A549 (cell line): Measurements from ENCODE around the gene INSC. TPM values are rescaled to one million over a fixed set of nuclear protein-coding genes. Genes with fewer than 3 reads are reported as not detected.

Source experiments
- ATAC-seq, 2 experiments: fragments of 200-7000 bp in 1 of 2; fragments of >200 bp in 1 of 2; cut with Nextera tagmentation in 1 of 2; cut with Tn5 transposase in 1 of 2; 3 replicates each; pipeline versions ENCODE4 v1.8.0 to v1.9.1; 2018 to 2020; ENCODE audit warnings: mild to moderate bottlenecking in 1 of 2, moderate library complexity in 1 of 2
- CTCF ChIA-PET: fragments of 300-600 bp; sonication (Branson Sonifier 250); formaldehyde crosslinking; extraction: SDS; loops from one replicate; lab custom pipeline; 2021; ENCODE audit warnings: antibody characterized with exemption, inconsistent platforms; lab: Yijun Ruan, JAX
- POLR2A ChIA-PET: fragments of 350-600 bp; formaldehyde crosslinking; extraction: SDS; loops from one replicate; lab custom pipeline; 2021; ENCODE audit warnings: antibody characterized with exemption, inconsistent platforms; lab: Yijun Ruan, JAX
- DNase-seq, 2 experiments: peaks; one replicate each; pipeline versions ENCODE4 v3.0.0 to v3.0.0-alpha.2; 2011 to 2016; ENCODE audit warnings: low read depth in 1 of 2, low spot score in 1 of 2
- FAIRE-seq: peaks from 2 replicates; lab custom pipeline; 2011; peaks lifted over from hg19 to GRCh38; lab: Jason Lieb, UNC
- H3K27ac ChIP-seq, 2 experiments: fragments of >200 bp; sonication (Bioruptor Twin); formaldehyde crosslinking; 3 replicates each; pipeline ENCODE4 v1.5.1; 2016 to 2017
- H3K4me1 ChIP-seq: fragments of >200 bp; sonication (Bioruptor Twin); formaldehyde crosslinking; 3 replicates; pipeline ENCODE4 v1.6.1; 2016
- H3K4me2 ChIP-seq: fragments of >200 bp; sonication (Bioruptor Twin); formaldehyde crosslinking; 3 replicates; pipeline ENCODE4 v1.6.1; 2016
- H3K4me3 ChIP-seq: fragments of >200 bp; sonication (Bioruptor Twin); formaldehyde crosslinking; 3 replicates; pipeline ENCODE4 v1.5.1; 2016
- H3K9me3 ChIP-seq: fragments of >200 bp; sonication (Bioruptor Twin); formaldehyde crosslinking; 3 replicates; pipeline ENCODE4 v1.6.1; 2016
- CBX2 ChIP-seq: fragments of 200-600 bp; sonication (generic); IDR thresholded peaks from 2 replicates; pipeline ENCODE4 v1.6.1; 2016; ENCODE audit warnings: low read depth, mild to moderate bottlenecking, borderline replicate concordance
- CBX8 ChIP-seq: fragments of 200-600 bp; sonication (generic); IDR thresholded peaks from 2 replicates; pipeline ENCODE4 v1.6.1; 2016
- CHD2 ChIP-seq: fragments of 150-350 bp; IDR thresholded peaks from 2 replicates; pipeline ENCODE4 v1.6.1; 2014; ENCODE audit warnings: low read length; ENCODE audit not compliant: partially characterized antibody
- KDM5A ChIP-seq: fragments of 200-600 bp; sonication (generic); IDR thresholded peaks from 2 replicates; pipeline ENCODE4 v1.6.1; 2016; ENCODE audit warnings: antibody characterized with exemption, mild to moderate bottlenecking
- NPAS2 ChIP-seq: fragments of 250-450 bp; sonication (Bioruptor Pico); IDR thresholded peaks from 2 replicates; pipeline ENCODE4 v1.8.0; 2022; ENCODE audit warnings: mild to moderate bottlenecking, moderate library complexity, borderline replicate concordance
- PHF8 ChIP-seq: fragments of 200-600 bp; sonication (generic); IDR thresholded peaks from 2 replicates; pipeline ENCODE4 v1.6.1; 2016; ENCODE audit warnings: low read depth, mild to moderate bottlenecking, antibody characterized with exemption, moderate library complexity, borderline replicate concordance
- POLR2AphosphoS2 ChIP-seq: conservative IDR thresholded peaks from 2 replicates; pipeline ENCODE4 v1.6.1; 2012; ENCODE audit warnings: low read length, improper control_type of control experiment, inconsistent platforms
- RAD21 ChIP-seq, 2 experiments: fragments of >200 bp in 1 of 2; sonication (Bioruptor Twin) in 1 of 2; formaldehyde crosslinking in 1 of 2; IDR thresholded peaks in 1 of 2; conservative IDR thresholded peaks in 1 of 2; 2 replicates in 1 of 2; 3 replicates in 1 of 2; pipeline ENCODE4 v1.6.1; 2012 to 2018; ENCODE audit warnings: inconsistent platforms in 1 of 2
- ZSCAN20 ChIP-seq: fragments of 250-450 bp; sonication (Bioruptor Pico); IDR thresholded peaks from 2 replicates; pipeline ENCODE4 v1.8.0; 2022; ENCODE audit warnings: mild to moderate bottlenecking, moderate library complexity
- WGBS: methylation state at CpG from one replicate; pipeline ENCODE4 v1.1.6; 2017; ENCODE audit errors: missing lambda C conversion rate; 5-methylcytosine and 5-hydroxymethylcytosine counted together
- polyA plus RNA-seq, 4 experiments: library from polyadenylated mRNA; depleted of rRNA in 3 of 4; stranded (reverse); fragments of >200 nt; fragmentation: RNase III in 1 of 4; extraction: RNeasy Plus Mini Kit Qiagen cat#74134 plus additional on column Dnase treatment in 1 of 4; gene quantifications; 2 replicates in 3 of 4; 3 replicates in 1 of 4; pipeline ENCODE4 v1.2.3, GENCODE V29; 2011 to 2017
- TF ChIP-seq, protein P1 (sequence below): IDR thresholded peaks from 2 replicates; pipeline ENCODE4 v1.6.1; 2012
- TF ChIP-seq, protein P2 (sequence below): fragments of >200 bp; sonication (Bioruptor Twin); formaldehyde crosslinking; IDR thresholded peaks from 3 replicates; pipeline ENCODE4 v1.5.1; 2016
- TF ChIP-seq, protein P3 (sequence below): fragments of 150-350 bp; IDR thresholded peaks from 2 replicates; pipeline ENCODE4 v1.6.1; 2014; ENCODE audit warnings: low read depth, mild to moderate bottlenecking, low read length

Gene INSC
- polyA plus RNA-seq, 2 of the 4 experiments (the other 2 are of a cell fraction) = not detected

DNA sequence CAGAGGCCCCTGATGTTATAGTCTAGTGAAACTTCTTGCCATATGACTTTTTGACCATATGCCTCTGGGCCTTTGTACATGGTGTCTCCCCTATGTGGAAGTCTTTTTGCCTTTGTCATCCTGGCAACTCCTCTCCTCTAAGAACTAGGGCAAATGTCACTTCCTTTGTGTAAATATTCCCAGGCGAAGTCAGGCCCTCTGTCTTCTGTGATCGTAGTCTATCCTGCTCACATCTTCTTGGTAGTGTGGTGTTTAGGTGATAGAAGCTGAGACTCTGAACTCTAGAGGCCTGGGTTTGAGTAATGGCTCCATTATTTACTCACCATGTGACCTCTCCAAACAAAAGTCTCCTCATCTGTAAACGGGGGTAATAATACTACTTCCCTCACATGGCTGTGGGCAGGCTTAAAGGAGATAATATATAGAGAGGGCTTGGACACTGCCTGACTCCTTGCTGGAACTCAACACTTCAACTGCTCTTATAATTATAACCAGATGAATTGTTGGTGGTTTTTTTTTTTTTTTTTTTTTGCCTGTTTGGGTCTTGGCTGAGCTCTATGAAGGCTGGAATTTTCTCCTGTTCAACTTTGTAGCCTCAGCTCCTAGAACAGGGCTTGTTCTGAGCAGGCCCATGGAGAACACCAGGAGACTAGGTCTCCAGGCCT lies 43.8 kb downstream of the INSC start:
- Histone ChIP-seq H3K4me2 (no peak overlapping the region), H3K9me3 (no peaks in the 10 kb centered on the region), H3K4me1 (no peaks in the 10 kb centered on the region), H3K27ac (no peak overlapping the region), H3K4me3 (no peak overlapping the region)
- CTCF ChIA-PET = interaction anchor here (0.6 to 2.4 kb wide), 4 partner anchors 11 to 857 kb away, joined by 3 to 7 read pairs (median 4); no protein-coding TSS in a partner anchor
- TF ChIP-seq KDM5A = no peak
- ATAC-seq (no peak), FAIRE-seq (no peak), DNase-seq (no peak)
- WGBS = 35% methylated on average over 3 of the region's 3 CpGs
- POLR2A ChIA-PET = no interaction called here

DNA sequence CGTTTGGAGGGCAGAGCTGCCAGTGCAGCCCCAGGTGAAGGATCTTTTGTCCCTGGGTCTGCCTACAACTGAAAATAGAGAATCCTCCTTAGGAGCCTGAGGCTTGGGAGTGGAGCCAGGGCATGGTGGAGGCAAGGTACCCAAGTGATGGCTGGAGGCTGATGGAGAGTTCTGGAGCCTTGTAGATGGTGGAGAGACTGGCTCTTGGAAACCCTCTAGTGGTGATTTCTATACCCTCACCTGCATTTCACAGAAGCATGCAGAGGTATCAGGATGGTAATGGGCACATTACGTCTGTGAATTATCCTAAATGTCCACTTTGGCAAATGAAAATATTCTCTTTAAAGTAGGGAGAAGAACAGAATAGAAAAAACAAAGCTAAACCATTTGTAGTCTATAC lies 44.4 kb downstream of the INSC start:
- CTCF ChIA-PET = interaction anchor here (0.6 to 2.4 kb wide), 6 partner anchors 10 to 857 kb away, joined by 3 to 7 read pairs (median 4); no protein-coding TSS in a partner anchor
- DNase-seq (peak; percentile 7 to 11), FAIRE-seq (peak; percentile 32)

DNA sequence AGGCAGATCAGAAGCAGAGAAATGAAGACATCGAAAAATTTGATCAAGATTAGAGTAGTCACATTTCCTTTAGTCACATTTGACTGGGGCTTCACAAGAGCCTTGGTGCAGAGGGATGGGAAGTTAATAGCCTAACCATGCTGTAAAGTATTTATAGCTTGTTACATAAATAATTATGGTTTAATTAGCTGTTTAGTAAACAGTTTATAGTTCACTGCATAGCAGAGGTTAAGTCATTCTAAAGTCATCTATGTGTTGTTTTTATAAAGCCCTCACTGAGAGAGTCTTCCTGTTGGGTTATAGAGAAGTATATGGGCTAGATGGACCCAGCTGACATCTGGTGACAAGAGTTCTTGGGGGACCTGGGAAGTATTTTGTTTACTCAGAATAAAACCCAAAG lies 47.1 kb downstream of the INSC start:
- TF ChIP-seq, protein P1, sequence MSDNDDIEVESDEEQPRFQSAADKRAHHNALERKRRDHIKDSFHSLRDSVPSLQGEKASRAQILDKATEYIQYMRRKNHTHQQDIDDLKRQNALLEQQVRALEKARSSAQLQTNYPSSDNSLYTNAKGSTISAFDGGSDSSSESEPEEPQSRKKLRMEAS = no peak
- TF ChIP-seq PHF8 = no peak
- TF ChIP-seq NPAS2 (CRISPR knock-in tag) = no peak
- no peak for TF ChIP-seq POLR2AphosphoS2
- TF ChIP-seq CHD2 = no peak
- TF ChIP-seq ZSCAN20 (CRISPR knock-in tag) = no peak
- no peak for FAIRE-seq
- CTCF ChIA-PET = interaction anchor here (0.7 to 1.6 kb wide), 5 partner anchors 8 to 254 kb away, joined by 3 to 6 read pairs (median 3); no protein-coding TSS in a partner anchor
- H3K4me2 ChIP-seq = no peak overlapping the region
- no peaks in the 10 kb centered on the region for H3K4me1 ChIP-seq
- POLR2A ChIA-PET = no interaction called here
- ATAC-seq = no peak
- H3K9me3 ChIP-seq = no peaks in the 10 kb centered on the region
- H3K4me3 ChIP-seq = no peak overlapping the region
- WGBS = 0% methylated on average over 1 of the region's 1 CpG
- DNase-seq = no peak
- no peak overlapping the region for H3K27ac ChIP-seq

More for the DNA sequence above, 44.4 kb downstream of the INSC start:
- Histone ChIP-seq H3K4me3 (no peak overlapping the region), H3K27ac (no peak overlapping the region), H3K9me3 (no peaks in the 10 kb centered on the region), H3K4me2 (no peak overlapping the region), H3K4me1 (no peaks in the 10 kb centered on the region)
- TF ChIP-seq, protein P2, sequence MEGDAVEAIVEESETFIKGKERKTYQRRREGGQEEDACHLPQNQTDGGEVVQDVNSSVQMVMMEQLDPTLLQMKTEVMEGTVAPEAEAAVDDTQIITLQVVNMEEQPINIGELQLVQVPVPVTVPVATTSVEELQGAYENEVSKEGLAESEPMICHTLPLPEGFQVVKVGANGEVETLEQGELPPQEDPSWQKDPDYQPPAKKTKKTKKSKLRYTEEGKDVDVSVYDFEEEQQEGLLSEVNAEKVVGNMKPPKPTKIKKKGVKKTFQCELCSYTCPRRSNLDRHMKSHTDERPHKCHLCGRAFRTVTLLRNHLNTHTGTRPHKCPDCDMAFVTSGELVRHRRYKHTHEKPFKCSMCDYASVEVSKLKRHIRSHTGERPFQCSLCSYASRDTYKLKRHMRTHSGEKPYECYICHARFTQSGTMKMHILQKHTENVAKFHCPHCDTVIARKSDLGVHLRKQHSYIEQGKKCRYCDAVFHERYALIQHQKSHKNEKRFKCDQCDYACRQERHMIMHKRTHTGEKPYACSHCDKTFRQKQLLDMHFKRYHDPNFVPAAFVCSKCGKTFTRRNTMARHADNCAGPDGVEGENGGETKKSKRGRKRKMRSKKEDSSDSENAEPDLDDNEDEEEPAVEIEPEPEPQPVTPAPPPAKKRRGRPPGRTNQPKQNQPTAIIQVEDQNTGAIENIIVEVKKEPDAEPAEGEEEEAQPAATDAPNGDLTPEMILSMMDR = 0 out of 3 replicates have a peak, but pooled peaks have one; percentile 21
- no peak for TF ChIP-seq CBX2
- peak; percentile 15 to 29; a peak in 1 of 5 replicates for TF ChIP-seq RAD21 (conservative IDR thresholded peaks at IDR 0.05 in 1 of 2, IDR thresholded peaks at IDR 0.05 in 1 of 2)
- ATAC-seq = peak in 1 of 2 experiments; percentile 86; a peak in 3 of 6 replicates
- POLR2A ChIA-PET = no interaction called here
- 41% methylated on average over 1 of the region's 2 CpGs for WGBS

DNA sequence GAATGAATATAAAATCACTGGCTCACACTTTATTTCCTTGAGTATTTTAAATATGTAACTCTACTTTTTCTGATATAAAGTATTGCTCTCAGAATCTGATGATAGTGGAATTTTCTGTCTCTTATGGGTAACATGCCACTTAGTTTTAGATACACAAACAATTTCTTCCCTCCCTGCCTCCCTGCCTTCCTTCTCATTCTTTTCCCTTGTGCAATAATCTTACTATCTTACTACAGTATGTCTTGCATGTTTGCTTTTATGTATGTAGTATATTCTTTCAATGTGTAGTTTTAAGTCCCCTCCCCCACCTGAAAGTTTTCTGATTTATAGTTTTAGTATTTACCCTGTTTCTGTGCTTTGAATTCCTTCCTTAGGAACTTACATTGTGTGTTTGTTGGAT lies 48.4 kb downstream of the INSC start:
- H3K4me1 ChIP-seq = no peaks in the 10 kb centered on the region
- TF ChIP-seq, protein P3, sequence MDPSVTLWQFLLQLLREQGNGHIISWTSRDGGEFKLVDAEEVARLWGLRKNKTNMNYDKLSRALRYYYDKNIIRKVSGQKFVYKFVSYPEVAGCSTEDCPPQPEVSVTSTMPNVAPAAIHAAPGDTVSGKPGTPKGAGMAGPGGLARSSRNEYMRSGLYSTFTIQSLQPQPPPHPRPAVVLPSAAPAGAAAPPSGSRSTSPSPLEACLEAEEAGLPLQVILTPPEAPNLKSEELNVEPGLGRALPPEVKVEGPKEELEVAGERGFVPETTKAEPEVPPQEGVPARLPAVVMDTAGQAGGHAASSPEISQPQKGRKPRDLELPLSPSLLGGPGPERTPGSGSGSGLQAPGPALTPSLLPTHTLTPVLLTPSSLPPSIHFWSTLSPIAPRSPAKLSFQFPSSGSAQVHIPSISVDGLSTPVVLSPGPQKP = no peak
- no peak for TF ChIP-seq CBX8
- TF ChIP-seq, all 56 proteins: peak for 0
- no peak for DNase-seq
- CTCF ChIA-PET = no interaction called here
- no peak for FAIRE-seq
- Histone ChIP-seq H3K4me3 (no peak overlapping the region), H3K27ac (no peak overlapping the region), H3K9me3 (no peaks in the 10 kb centered on the region), H3K4me2 (no peak overlapping the region)
- POLR2A ChIA-PET = no interaction called here
- no peak for ATAC-seq
